Measurements from ENCODE around the gene CMSS1.

Gene CMSS1

GRCh38 chr3:100022506-100022905, 204.8 kb downstream of the CMSS1 start:
- TF ChIP-seq, protein P1, sequence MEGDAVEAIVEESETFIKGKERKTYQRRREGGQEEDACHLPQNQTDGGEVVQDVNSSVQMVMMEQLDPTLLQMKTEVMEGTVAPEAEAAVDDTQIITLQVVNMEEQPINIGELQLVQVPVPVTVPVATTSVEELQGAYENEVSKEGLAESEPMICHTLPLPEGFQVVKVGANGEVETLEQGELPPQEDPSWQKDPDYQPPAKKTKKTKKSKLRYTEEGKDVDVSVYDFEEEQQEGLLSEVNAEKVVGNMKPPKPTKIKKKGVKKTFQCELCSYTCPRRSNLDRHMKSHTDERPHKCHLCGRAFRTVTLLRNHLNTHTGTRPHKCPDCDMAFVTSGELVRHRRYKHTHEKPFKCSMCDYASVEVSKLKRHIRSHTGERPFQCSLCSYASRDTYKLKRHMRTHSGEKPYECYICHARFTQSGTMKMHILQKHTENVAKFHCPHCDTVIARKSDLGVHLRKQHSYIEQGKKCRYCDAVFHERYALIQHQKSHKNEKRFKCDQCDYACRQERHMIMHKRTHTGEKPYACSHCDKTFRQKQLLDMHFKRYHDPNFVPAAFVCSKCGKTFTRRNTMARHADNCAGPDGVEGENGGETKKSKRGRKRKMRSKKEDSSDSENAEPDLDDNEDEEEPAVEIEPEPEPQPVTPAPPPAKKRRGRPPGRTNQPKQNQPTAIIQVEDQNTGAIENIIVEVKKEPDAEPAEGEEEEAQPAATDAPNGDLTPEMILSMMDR (IDR thresholded peaks at IDR 0.05; ENCODE audit: low read depth, low read length), result no peak
- no peak overlapping the region for H3K4me3 ChIP-seq (ENCODE audit: low read depth, low read length)

DNA sequence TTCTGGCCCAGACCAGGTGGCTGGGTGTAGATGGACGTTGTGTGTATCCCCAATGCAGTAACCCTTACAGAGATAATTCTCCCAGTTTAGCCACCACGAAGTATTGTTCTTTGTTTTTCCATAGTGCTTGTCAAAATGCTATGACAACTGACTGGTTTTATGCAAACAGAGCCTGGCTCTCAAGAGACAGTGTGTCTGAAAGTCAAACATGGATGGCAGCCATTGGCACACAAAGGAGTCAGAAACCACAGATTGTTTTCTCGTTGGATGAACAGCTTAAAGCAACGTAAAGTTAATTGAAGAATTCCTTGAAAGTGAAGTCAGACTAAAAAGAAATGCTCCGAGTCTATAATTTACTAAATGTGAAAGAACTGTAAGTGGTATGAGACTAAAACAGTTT, 205.5 kb downstream of the CMSS1 start:
- TF ChIP-seq, protein P1 (IDR thresholded peaks at IDR 0.05; ENCODE audit: low read depth, low read length), result no peak

GRCh38 chr3:100023595-100023994, 205.9 kb downstream of the CMSS1 start:
- H3K4me3 ChIP-seq (ENCODE audit: low read depth, low read length), result no peak overlapping the region
- TF ChIP-seq, protein P1 (IDR thresholded peaks at IDR 0.05; ENCODE audit: low read depth, low read length), result no peak

More for the DNA sequence above, 205.5 kb downstream of the CMSS1 start:
- H3K4me3 ChIP-seq (ENCODE audit: low read depth, low read length), result no peak overlapping the region

- TF ChIP-seq, protein P1 (IDR thresholded peaks at IDR 0.05; ENCODE audit: low read depth, low read length), result no peak
- H3K4me3 ChIP-seq (ENCODE audit: low read depth, low read length), result no peak overlapping the region
Observed at GRCh38 chr3:100024520-100025303, 207.1 kb downstream of the CMSS1 start.

- no peak overlapping the region for H3K4me3 ChIP-seq (ENCODE audit: low read depth, low read length)
- TF ChIP-seq, protein P1 (IDR thresholded peaks at IDR 0.05; ENCODE audit: low read depth, low read length), result no peak
Observed at GRCh38 chr3:100027321-100027720, 209.7 kb downstream of the CMSS1 start.

DNA sequence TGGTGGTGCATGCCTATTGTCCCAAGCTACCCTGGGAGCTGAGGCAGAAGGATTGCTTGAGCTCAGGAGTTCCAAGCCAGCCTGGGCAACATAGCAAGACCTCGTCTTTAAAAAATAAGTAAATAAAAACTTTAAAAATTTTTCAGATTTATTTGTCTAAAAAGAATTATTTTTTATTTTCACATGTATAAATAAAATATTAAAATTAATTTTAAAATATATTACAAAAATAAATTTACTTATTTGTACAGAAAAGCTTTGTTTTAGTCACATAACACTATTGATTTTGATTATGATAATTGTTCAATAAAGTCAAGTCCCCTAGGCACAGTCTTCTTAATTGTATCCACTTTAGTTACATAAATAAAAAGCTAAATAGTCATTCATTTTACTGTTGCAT, 211.4 kb downstream of the CMSS1 start:
- H3K4me3 ChIP-seq (ENCODE audit: low read depth, low read length), result no peak overlapping the region
- TF ChIP-seq, protein P1 (IDR thresholded peaks at IDR 0.05; ENCODE audit: low read depth, low read length), result no peak

DNA sequence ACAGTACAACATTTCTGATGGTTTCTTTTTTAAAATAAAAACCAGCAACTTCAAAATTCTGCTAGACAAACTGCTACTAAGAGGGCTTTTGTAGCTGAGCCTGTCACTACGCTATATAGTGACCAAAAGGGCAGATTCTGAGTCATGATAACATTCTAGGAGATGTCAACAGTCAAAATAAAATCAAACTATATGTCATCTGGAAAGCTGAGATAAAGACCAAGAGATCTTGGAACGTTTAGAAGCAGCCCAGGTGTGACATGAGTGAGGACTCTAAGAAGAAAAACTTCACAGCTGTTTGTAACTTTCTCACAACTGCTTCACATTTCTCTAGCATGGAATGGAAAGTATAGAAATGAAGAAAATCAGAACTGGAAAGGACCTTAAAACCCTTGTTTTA, 212.0 kb downstream of the CMSS1 start:
- H3K4me3 ChIP-seq (ENCODE audit: low read depth, low read length), result no peak overlapping the region
- TF ChIP-seq, protein P1 (IDR thresholded peaks at IDR 0.05; ENCODE audit: low read depth, low read length), result no peak

Measured in WI38 (cell line).